GM04503 (cell line): ENCODE measurements around the gene WDSUB1.
A peak's percentile ranks its signal among the peaks of the same experiment; 100 is the strongest.

Experiments
- DNase-seq: peaks from one replicate; pipeline ENCODE4 v3.0.0-alpha.2; 2012; ENCODE audit warnings: low read depth

WDSUB1 gene

GRCh38 chr2:159266554-159266953 lies 19.9 kb downstream of the WDSUB1 start:
- DNase-seq = no peak

- no peak for DNase-seq
Observed at GRCh38 chr2:159265171-159265576, 21.3 kb downstream of the WDSUB1 start.

- DNase-seq = no peak
Observed at GRCh38 chr2:159262904-159263303, 23.6 kb downstream of the WDSUB1 start.

GRCh38 chr2:159262226-159262625 lies 24.3 kb downstream of the WDSUB1 start:
- no peak for DNase-seq

- DNase-seq = no peak
Observed at GRCh38 chr2:159256159-159256558, 30.3 kb downstream of the WDSUB1 start.

GRCh38 chr2:159252905-159253304 lies 33.6 kb downstream of the WDSUB1 start:
- DNase-seq = no peak

- DNase-seq = no peak
Observed at GRCh38 chr2:159251296-159252173, 35.0 kb downstream of the WDSUB1 start.

GRCh38 chr2:159249990-159250715 lies 36.4 kb downstream of the WDSUB1 start:
- DNase-seq = peak; percentile 87

GRCh38 chr2:159246325-159246988 lies 40.0 kb downstream of the WDSUB1 start:
- DNase-seq = no peak

GRCh38 chr2:159243529-159243928 lies 43.0 kb downstream of the WDSUB1 start:
- DNase-seq = no peak

- no peak for DNase-seq
Observed at GRCh38 chr2:159234868-159235267, 51.6 kb downstream of the WDSUB1 start.

GRCh38 chr2:159232456-159233170 lies 53.9 kb downstream of the WDSUB1 start:
- DNase-seq = no peak

GRCh38 chr2:159230145-159230877 lies 56.2 kb downstream of the WDSUB1 start:
- DNase-seq = no peak

GRCh38 chr2:159229476-159230144 lies 56.9 kb downstream of the WDSUB1 start:
- DNase-seq = no peak

- DNase-seq = peak; percentile 80
Observed at GRCh38 chr2:159228081-159228581, 58.4 kb downstream of the WDSUB1 start.

GRCh38 chr2:159227467-159227866 lies 59.0 kb downstream of the WDSUB1 start:
- no peak for DNase-seq

- no peak for DNase-seq
Observed at GRCh38 chr2:159226608-159227385, 59.7 kb downstream of the WDSUB1 start.

- DNase-seq = no peak
Observed at GRCh38 chr2:159226059-159226461, 60.4 kb downstream of the WDSUB1 start.
